CD4-positive, alpha-beta T cell treated with Interleukin-1 beta for 1 hour (primary cell): Measurements from ENCODE around the gene WASF1.
A peak's percentile ranks its signal among the peaks of the same experiment; 100 is the strongest.
"Not testable (repeated sequence)": the region's sequence is repeated elsewhere in the genome, so short reads cannot be mapped to it uniquely, and the experiment has no call there.

Experiments
- DNase-seq, 2 donors: peaks; one replicate each; pipeline ENCODE4 v3.0.0-alpha.2; 2020 to 2022

The WASF1 gene

GRCh38 chr6:110173506-110174132 lies 5.9 kb downstream of the WASF1 start:
- DNase-seq, result no peak

- no peak for DNase-seq
These were observed 9.4 kb downstream of the WASF1 start for GRCh38 chr6:110170081-110170480.

GRCh38 chr6:110158479-110158878 lies 21.0 kb downstream of the WASF1 start:
- no peak for DNase-seq

GRCh38 chr6:110147870-110148269 lies 31.6 kb downstream of the WASF1 start:
- no peak for DNase-seq

- no peak for DNase-seq
These were observed 38.8 kb downstream of the WASF1 start for GRCh38 chr6:110140650-110141049.

- no peak for DNase-seq
These were observed 40.4 kb downstream of the WASF1 start for GRCh38 chr6:110139052-110139451.

GRCh38 chr6:110137924-110138887 lies 41.3 kb downstream of the WASF1 start:
- no peak for DNase-seq

- DNase-seq, result no peak
These were observed 49.1 kb downstream of the WASF1 start for GRCh38 chr6:110130362-110130761.

- DNase-seq, result no peak
These were observed 51.1 kb downstream of the WASF1 start for GRCh38 chr6:110128418-110128817.

- DNase-seq, result no peak
These were observed 54.1 kb downstream of the WASF1 start for GRCh38 chr6:110125361-110125760.

GRCh38 chr6:110121655-110122054 lies 57.8 kb downstream of the WASF1 start:
- DNase-seq, result not testable (repeated sequence)

- DNase-seq, result no peak
These were observed 63.2 kb downstream of the WASF1 start for GRCh38 chr6:110116258-110116657.

- no peak for DNase-seq
These were observed 65.5 kb downstream of the WASF1 start for GRCh38 chr6:110114004-110114403.

- no peak for DNase-seq
These were observed 74.2 kb downstream of the WASF1 start for GRCh38 chr6:110105296-110105695.

- no peak for DNase-seq
These were observed 76.2 kb downstream of the WASF1 start for GRCh38 chr6:110103260-110103659.

GRCh38 chr6:110102411-110102810 lies 77.1 kb downstream of the WASF1 start:
- no peak for DNase-seq

GRCh38 chr6:110101885-110102284 lies 77.6 kb downstream of the WASF1 start:
- DNase-seq, result peak in 1 of 2 donors; percentile 34

- no peak for DNase-seq
These were observed 80.9 kb downstream of the WASF1 start for GRCh38 chr6:110098511-110099116.

GRCh38 chr6:110097443-110097842 lies 82.0 kb downstream of the WASF1 start:
- no peak for DNase-seq

GRCh38 chr6:110095935-110096334 lies 83.5 kb downstream of the WASF1 start:
- DNase-seq, result no peak

GRCh38 chr6:110095101-110095500 lies 84.4 kb downstream of the WASF1 start:
- no peak for DNase-seq

GRCh38 chr6:110093981-110094380 lies 85.5 kb downstream of the WASF1 start:
- DNase-seq, result no peak

GRCh38 chr6:110090876-110091275 lies 88.6 kb downstream of the WASF1 start:
- no peak for DNase-seq

GRCh38 chr6:110089323-110089722 lies 90.1 kb downstream of the WASF1 start:
- DNase-seq, result no peak
